ENCODE data around the gene UNC93A. TPM values are rescaled to one million over a fixed set of nuclear protein-coding genes. Genes with fewer than 3 reads are reported as not detected.
"Not testable (repeated sequence)": the region's sequence is repeated elsewhere in the genome, so short reads cannot be mapped to it uniquely, and the experiment has no call there.

UNC93A gene
- total RNA-seq, 2 donors from 2014 or later, result not detected

DNA sequence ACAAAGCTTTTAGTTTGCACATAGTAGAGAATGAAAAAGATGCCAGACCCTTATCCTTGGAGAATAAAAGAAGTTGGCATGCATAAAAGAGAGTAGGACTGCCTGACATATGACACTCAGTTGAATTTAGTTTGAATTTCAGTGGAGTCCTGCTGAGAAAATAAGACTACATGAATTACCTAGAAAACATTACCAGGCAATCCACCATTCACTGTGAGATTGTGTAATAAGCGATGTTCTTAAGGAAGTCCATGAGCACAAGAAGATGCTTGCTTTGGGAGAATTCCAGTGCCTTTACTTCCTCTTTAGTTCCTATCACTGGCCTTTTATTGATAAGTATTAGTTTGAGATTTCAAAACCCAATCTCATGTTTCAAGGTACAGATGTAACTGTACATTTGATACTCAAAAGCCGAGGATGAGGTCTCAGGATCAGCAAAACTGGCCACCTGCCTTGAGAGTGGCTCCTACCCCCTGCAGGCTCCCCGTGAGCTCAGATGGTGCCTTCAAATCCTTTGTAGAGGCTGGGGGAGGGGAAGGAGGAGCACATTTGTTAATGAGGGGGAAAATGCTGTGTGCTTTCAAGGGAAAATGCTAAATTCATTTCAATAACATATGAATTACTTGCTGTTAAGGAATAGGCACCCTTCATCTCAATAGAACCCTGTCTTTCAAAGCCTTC, 11.2 kb upstream of the UNC93A start:
- Mint-ChIP-seq H3K4me3 (no peak overlapping the region), H3K4me1 (no peaks in the 10 kb centered on the region), H3K27ac (no peak overlapping the region), H3K9me3 (no peaks in the 10 kb centered on the region), H3K36me3 (ENCODE audit: low read depth) (no peaks in the 10 kb centered on the region), H3K27me3 (peaks cover 23% of the 10 kb centered on the region)
- ATAC-seq (replicated peaks), result no peak

DNA sequence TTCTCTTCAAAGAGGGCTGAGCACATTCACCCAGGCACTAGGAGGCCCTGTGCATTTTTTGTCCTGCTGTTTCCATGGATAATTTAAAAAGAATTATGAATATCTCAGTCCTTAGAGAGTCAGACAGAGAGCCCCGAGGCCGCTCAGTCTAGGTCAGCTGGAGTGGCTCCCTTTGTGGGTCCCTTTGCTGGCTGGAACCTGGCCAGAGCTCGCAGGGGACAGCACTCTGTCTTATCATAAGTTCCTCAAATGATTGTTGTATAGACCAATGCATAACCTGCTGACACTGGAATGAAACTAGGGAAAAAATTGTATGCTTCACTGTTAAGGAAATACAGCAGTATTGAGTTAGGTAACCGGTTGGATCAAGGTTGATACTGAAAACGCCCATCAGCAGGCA, 10.6 kb upstream of the UNC93A start:
- H3K27ac Mint-ChIP-seq; H3K4me1 Mint-ChIP-seq; H3K4me3 Mint-ChIP-seq; H3K36me3 Mint-ChIP-seq (ENCODE audit: low read depth); ATAC-seq (replicated peaks); H3K9me3 Mint-ChIP-seq: not testable (repeated sequence)
- peaks cover 23% of the 10 kb centered on the region for H3K27me3 Mint-ChIP-seq

GRCh38 chr6:167282165-167282564, 8.9 kb upstream of the UNC93A start:
- Mint-ChIP-seq H3K27me3 (peaks cover 17% of the 10 kb centered on the region), H3K4me1 (no peaks in the 10 kb centered on the region), H3K27ac (no peak overlapping the region), H3K9me3 (no peaks in the 10 kb centered on the region), H3K4me3 (no peak overlapping the region), H3K36me3 (ENCODE audit: low read depth) (no peaks in the 10 kb centered on the region)
- ATAC-seq (replicated peaks), result no peak

DNA sequence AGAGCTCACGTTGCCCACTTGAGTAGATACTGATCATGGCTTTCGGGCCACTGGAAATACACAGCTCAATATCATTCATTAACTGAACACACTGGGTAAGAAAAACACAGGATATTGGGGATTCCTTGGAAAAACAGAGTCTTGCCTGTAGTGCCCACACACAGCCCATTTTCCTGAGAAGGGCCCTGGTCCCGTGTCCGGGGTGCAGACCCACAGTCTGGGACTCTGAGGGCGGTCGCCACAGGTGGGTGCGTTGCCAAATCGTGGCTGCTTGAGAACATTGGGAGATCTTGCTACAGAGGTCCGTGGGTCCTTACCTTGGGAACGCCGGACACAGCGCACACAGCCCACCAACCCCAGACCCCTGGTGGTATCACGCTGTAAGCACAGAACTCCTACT, 6.5 kb upstream of the UNC93A start:
- not testable (repeated sequence) for H3K27me3 Mint-ChIP-seq; H3K4me1 Mint-ChIP-seq; H3K4me3 Mint-ChIP-seq; H3K27ac Mint-ChIP-seq; ATAC-seq (replicated peaks); H3K36me3 Mint-ChIP-seq (ENCODE audit: low read depth); H3K9me3 Mint-ChIP-seq

GRCh38 chr6:167285077-167285770, 5.9 kb upstream of the UNC93A start:
- no peak for ATAC-seq (replicated peaks)
- Mint-ChIP-seq H3K4me1 (no peaks in the 10 kb centered on the region), H3K27me3 (peaks cover 7% of the 10 kb centered on the region), H3K36me3 (ENCODE audit: low read depth) (no peaks in the 10 kb centered on the region), H3K27ac (no peak overlapping the region), H3K9me3 (no peaks in the 10 kb centered on the region), H3K4me3 (no peak overlapping the region)

DNA sequence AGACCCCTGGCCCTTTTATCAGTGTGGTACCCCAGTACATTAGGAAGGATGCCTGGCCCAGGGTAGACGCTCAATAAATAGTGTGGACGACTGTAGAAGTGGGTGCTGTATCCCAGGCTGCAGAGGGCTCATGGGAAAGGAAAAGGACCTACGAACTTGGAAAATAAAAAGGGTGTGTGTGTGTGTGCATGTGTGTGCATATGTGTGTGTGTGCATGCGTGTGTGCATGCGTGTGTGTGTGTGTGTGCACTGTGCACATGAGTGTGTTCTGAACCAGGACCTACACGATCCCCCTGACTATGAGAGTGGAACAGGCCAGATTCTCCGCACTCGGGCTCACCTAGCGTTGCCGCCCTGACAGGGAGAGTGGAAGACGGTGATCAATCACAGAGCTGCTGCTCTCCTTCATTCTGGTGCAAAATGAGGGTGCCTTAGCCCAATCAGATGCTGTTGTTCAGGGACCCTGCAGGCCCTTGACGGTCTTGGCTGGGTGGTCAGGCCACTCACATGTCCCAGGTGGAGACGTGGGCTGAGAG, 3.5 kb upstream of the UNC93A start:
- no peak overlapping the region for H3K27ac Mint-ChIP-seq
- no peak overlapping the region for H3K4me3 Mint-ChIP-seq
- no peaks in the 10 kb centered on the region for H3K9me3 Mint-ChIP-seq
- no peaks in the 10 kb centered on the region for H3K4me1 Mint-ChIP-seq
- peaks cover under 1% of the 10 kb centered on the region for H3K27me3 Mint-ChIP-seq
- no peaks in the 10 kb centered on the region for H3K36me3 Mint-ChIP-seq (ENCODE audit: low read depth)
- no peak for ATAC-seq (replicated peaks)

GRCh38 chr6:167288591-167289225, 2.4 kb upstream of the UNC93A start:
- H3K9me3 Mint-ChIP-seq; H3K4me3 Mint-ChIP-seq; H3K27me3 Mint-ChIP-seq; H3K36me3 Mint-ChIP-seq (ENCODE audit: low read depth); H3K4me1 Mint-ChIP-seq; H3K27ac Mint-ChIP-seq: not testable (repeated sequence)
- peak; percentile 83 for ATAC-seq (replicated peaks)

GRCh38 chr6:167289291-167289690, 1.8 kb upstream of the UNC93A start:
- not testable (repeated sequence) for H3K36me3 Mint-ChIP-seq (ENCODE audit: low read depth); H3K9me3 Mint-ChIP-seq; ATAC-seq (replicated peaks); H3K4me1 Mint-ChIP-seq; H3K4me3 Mint-ChIP-seq; H3K27ac Mint-ChIP-seq; H3K27me3 Mint-ChIP-seq

DNA sequence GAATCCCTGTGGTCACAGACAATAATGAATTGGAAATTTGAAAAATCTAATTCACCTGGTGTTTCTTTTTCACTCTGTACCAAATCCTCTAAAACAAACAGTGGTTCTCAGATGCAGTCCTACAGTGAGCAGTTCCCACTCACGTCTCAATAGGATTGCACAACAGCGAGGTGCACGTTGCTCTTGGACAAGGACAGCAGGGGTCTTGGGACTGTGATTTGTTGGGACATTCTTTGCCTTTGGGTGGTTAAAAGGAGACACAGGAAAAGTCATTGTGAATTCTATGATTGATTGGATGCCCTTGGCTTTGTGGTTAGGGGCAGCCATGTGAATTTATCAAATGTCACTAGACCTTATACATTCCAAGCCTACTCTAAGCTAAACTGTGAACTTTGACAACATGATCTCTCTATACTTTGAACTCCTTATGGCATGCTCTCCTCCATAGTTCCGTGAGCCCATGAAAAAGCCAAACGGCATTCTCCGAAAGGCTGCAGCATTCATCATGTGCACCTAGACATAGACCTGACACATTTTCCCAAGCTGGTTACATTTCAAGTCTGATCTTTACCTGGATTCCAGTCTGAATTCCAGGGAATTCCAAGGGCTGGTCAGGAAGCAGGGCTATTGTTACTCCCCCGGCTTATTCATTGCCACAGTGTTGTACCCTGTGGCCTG, 647 bp downstream of the UNC93A start:
- H3K4me1 Mint-ChIP-seq, result no peaks in the 10 kb centered on the region
- no peak overlapping the region for H3K4me3 Mint-ChIP-seq
- peaks cover 8% of the 10 kb centered on the region for H3K27me3 Mint-ChIP-seq
- no peak for ATAC-seq (replicated peaks)
- no peaks in the 10 kb centered on the region for H3K9me3 Mint-ChIP-seq
- H3K27ac Mint-ChIP-seq, result no peak overlapping the region
- H3K36me3 Mint-ChIP-seq (ENCODE audit: low read depth), result no peaks in the 10 kb centered on the region

- H3K27ac Mint-ChIP-seq, result no peak overlapping the region
- no peaks in the 10 kb centered on the region for H3K36me3 Mint-ChIP-seq (ENCODE audit: low read depth)
- H3K4me3 Mint-ChIP-seq, result no peak overlapping the region
- H3K4me1 Mint-ChIP-seq, result no peaks in the 10 kb centered on the region
- ATAC-seq (replicated peaks), result no peak
- no peaks in the 10 kb centered on the region for H3K9me3 Mint-ChIP-seq
- peaks cover 13% of the 10 kb centered on the region for H3K27me3 Mint-ChIP-seq
Measured at GRCh38 chr6:167292301-167293087, 1.4 kb downstream of the UNC93A start.

- ATAC-seq (replicated peaks), result no peak
- H3K4me1 Mint-ChIP-seq, result no peaks in the 10 kb centered on the region
- H3K9me3 Mint-ChIP-seq, result no peaks in the 10 kb centered on the region
- no peaks in the 10 kb centered on the region for H3K36me3 Mint-ChIP-seq (ENCODE audit: low read depth)
- no peak overlapping the region for H3K27ac Mint-ChIP-seq
- no peak overlapping the region for H3K4me3 Mint-ChIP-seq
- H3K27me3 Mint-ChIP-seq, result peaks cover 19% of the 10 kb centered on the region
Measured at GRCh38 chr6:167293088-167293589, 2.0 kb downstream of the UNC93A start.

- no peaks in the 10 kb centered on the region for H3K4me1 Mint-ChIP-seq
- no peak overlapping the region for H3K27ac Mint-ChIP-seq
- H3K9me3 Mint-ChIP-seq, result no peaks in the 10 kb centered on the region
- peaks cover 20% of the 10 kb centered on the region for H3K27me3 Mint-ChIP-seq
- H3K36me3 Mint-ChIP-seq (ENCODE audit: low read depth), result no peaks in the 10 kb centered on the region
- ATAC-seq (replicated peaks), result no peak
- no peak overlapping the region for H3K4me3 Mint-ChIP-seq
Measured at GRCh38 chr6:167293590-167294091, 2.5 kb downstream of the UNC93A start.

GRCh38 chr6:167294241-167294640, 3.1 kb downstream of the UNC93A start:
- ATAC-seq (replicated peaks), result no peak
- H3K27me3 Mint-ChIP-seq, result peaks cover 20% of the 10 kb centered on the region
- H3K36me3 Mint-ChIP-seq (ENCODE audit: low read depth), result no peaks in the 10 kb centered on the region
- H3K4me3 Mint-ChIP-seq, result no peak overlapping the region
- H3K4me1 Mint-ChIP-seq, result no peaks in the 10 kb centered on the region
- no peaks in the 10 kb centered on the region for H3K9me3 Mint-ChIP-seq
- no peak overlapping the region for H3K27ac Mint-ChIP-seq
